Measurements from ENCODE around the gene ORAI2.

DNA sequence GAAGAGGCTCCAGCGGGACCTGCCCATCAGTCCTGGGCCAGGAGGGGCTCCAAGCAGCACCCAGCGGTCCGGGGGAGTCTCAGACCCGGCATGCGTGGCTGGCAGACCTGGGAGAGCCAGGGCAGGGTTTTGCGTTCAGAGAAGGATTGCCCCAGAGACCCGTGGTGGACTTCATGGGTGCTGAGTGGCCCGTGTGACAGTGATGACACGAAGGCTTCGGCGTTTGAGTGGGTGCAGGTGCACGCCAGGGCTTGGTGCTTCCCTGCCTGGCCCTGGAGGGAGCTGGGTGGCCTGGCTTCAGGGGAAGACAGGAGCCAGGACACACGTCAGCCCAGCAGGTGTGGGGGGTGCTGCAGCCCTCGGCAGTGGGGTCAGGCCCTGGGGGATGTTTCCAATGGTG, 13.9 kb downstream of the ORAI2 start:
- TF ChIP-seq CTCF (IDR thresholded peaks at IDR 0.05; ENCODE audit: insufficient read depth, low read length) (no peak), REST (IDR thresholded peaks at IDR 0.05; ENCODE audit: insufficient replicate concordance, low read depth) (no peak), POLR2AphosphoS5 (IDR thresholded peaks at IDR 0.05; ENCODE audit: low read depth) (no peak), GABPA (IDR thresholded peaks at IDR 0.05; ENCODE audit: low read depth) (no peak)
